Liver (tissue), 9 donors: Measurements from ENCODE around the gene SATB1. TPM values are rescaled to one million over a fixed set of nuclear protein-coding genes. Genes with fewer than 3 reads are reported as not detected.

Source experiments
- DNase-seq: peaks from one replicate; pipeline ENCODE4 v3.0.0-alpha.2; 2017; ENCODE audit warnings: low spot score
- H3K27ac ChIP-seq, 2 donors: one replicate each; pipeline ENCODE4 v1.7.0; 2013; ENCODE audit warnings: inconsistent platforms in 2 of 2, low read length in 2 of 2, control low read depth in 1 of 2, low read depth in 1 of 2, mild to moderate bottlenecking in 1 of 2
- H3K27me3 ChIP-seq, 4 donors: one replicate each; pipeline versions ENCODE4 v1.6.1 to v1.7.0; 2013; ENCODE audit warnings: low read length in 3 of 4, inconsistent platforms in 1 of 4, mild to moderate bottlenecking in 1 of 4, moderate library complexity in 1 of 4; ENCODE audit not compliant: control insufficient read depth in 4 of 4, insufficient read depth in 4 of 4
- H3K36me3 ChIP-seq, 4 donors: one replicate each; pipeline versions ENCODE4 v1.6.1 to v1.7.0; 2013; ENCODE audit warnings: low read length in 3 of 4, mild to moderate bottlenecking in 3 of 4, low read depth in 1 of 4, moderate library complexity in 1 of 4; ENCODE audit not compliant: control insufficient read depth in 4 of 4, insufficient read depth in 3 of 4
- H3K4me1 ChIP-seq, 4 donors: one replicate each; pipeline versions ENCODE4 v1.6.1 to v1.7.0; 2013; ENCODE audit warnings: low read length in 3 of 4, mild to moderate bottlenecking in 3 of 4, moderate library complexity in 1 of 4; ENCODE audit not compliant: control insufficient read depth in 4 of 4, insufficient read depth in 4 of 4
- H3K4me3 ChIP-seq, 3 donors: one replicate each; pipeline versions ENCODE4 v1.6.1 to v1.7.0; 2013; ENCODE audit warnings: low read length in 3 of 3, control low read depth in 1 of 3, low read depth in 1 of 3, mild to moderate bottlenecking in 1 of 3
- H3K9ac ChIP-seq, 2 donors: one replicate each; pipeline ENCODE4 v1.7.0; 2013; ENCODE audit warnings: low read length in 2 of 2, mild to moderate bottlenecking in 2 of 2, moderate library complexity in 2 of 2, control low read depth in 1 of 2, low read depth in 1 of 2
- H3K9me3 ChIP-seq, 4 donors: one replicate each; pipeline versions ENCODE4 v1.6.1 to v1.7.0; 2013; ENCODE audit warnings: low read length in 3 of 4; ENCODE audit not compliant: control insufficient read depth in 4 of 4
- CTCF ChIP-seq: fragments of 150-350 bp; IDR thresholded peaks from 2 replicates; pipeline ENCODE4 v1.5.1; 2017; ENCODE audit warnings: improper control_type of control experiment, low read depth, low read length; ENCODE audit not compliant: missing input control
- EGR1 ChIP-seq, 2 donors: IDR thresholded peaks; 2 replicates each; pipeline ENCODE4 v1.6.1; 2016 to 2018; ENCODE audit warnings: antibody characterized with exemption in 2 of 2, low read depth in 2 of 2
- FOXA2 ChIP-seq: IDR thresholded peaks from 2 replicates; pipeline ENCODE4 v1.6.1; 2016; ENCODE audit warnings: antibody characterized with exemption
- HNF4A ChIP-seq, 2 donors: conservative IDR thresholded peaks; 2 replicates each; pipeline ENCODE4 v1.6.1; 2016; ENCODE audit warnings: antibody characterized with exemption in 2 of 2, mild to moderate bottlenecking in 2 of 2
- JUND ChIP-seq, 2 donors: IDR thresholded peaks; 2 replicates each; pipeline ENCODE4 v1.6.1; 2016; ENCODE audit warnings: antibody characterized with exemption in 2 of 2
- RXRA ChIP-seq, 2 donors: IDR thresholded peaks; 2 replicates each; pipeline ENCODE4 v1.6.1; 2017 to 2018; ENCODE audit warnings: antibody characterized with exemption in 2 of 2, mild to moderate bottlenecking in 1 of 2
- SP1 ChIP-seq: IDR thresholded peaks from 2 replicates; pipeline ENCODE4 v1.6.1; 2018; ENCODE audit warnings: antibody characterized with exemption, mild to moderate bottlenecking
- TAF1 ChIP-seq: conservative IDR thresholded peaks from 2 replicates; pipeline ENCODE4 v1.6.1; 2016; ENCODE audit warnings: antibody characterized with exemption, mild to moderate bottlenecking
- YY1 ChIP-seq: IDR thresholded peaks from 2 replicates; pipeline ENCODE4 v1.6.1; 2016; ENCODE audit warnings: antibody characterized with exemption, mild to moderate bottlenecking
- ZBTB33 ChIP-seq: IDR thresholded peaks from 2 replicates; pipeline ENCODE4 v1.6.1; 2016; ENCODE audit warnings: antibody characterized with exemption
- WGBS: extraction: QIAGEN DNeasy Blood & Tissue Kit; methylation state at CpG from one replicate; pipeline ENCODE4 v1.1.7; 2013; 5-methylcytosine and 5-hydroxymethylcytosine counted together
- polyA plus RNA-seq, 2 donors: library from polyadenylated mRNA; stranded (reverse) in 1 of 2; unstranded in 1 of 2; fragments of 200-250 nt in 1 of 2; fragments of >200 nt in 1 of 2; fragmentation: Nextera tagmentation in 1 of 2; extraction: Ambion mirVana in 1 of 2; gene quantifications; one replicate each; pipeline versions ENCODE4 v1.2.1 to v1.2.3, GENCODE V29; 2013 to 2015
- total RNA-seq, 2 donors: library from RNA; depleted of rRNA; stranded (reverse); fragments of >200 nt; gene quantifications; one replicate each; pipeline ENCODE4 v1.2.3, GENCODE V29; 2014
- TF ChIP-seq, protein P1 (sequence below): IDR thresholded peaks from 2 replicates; pipeline ENCODE4 v1.6.1; 2016; ENCODE audit warnings: antibody characterized with exemption
- TF ChIP-seq, protein P2 (sequence below): IDR thresholded peaks from 2 replicates; pipeline ENCODE4 v1.6.1; 2016; ENCODE audit warnings: antibody characterized with exemption, mild to moderate bottlenecking
- donor health status: healthy.
- donor health status: healthy.
- donor health status: healthy.
- donor health status: healthy.
- donor health status: healthy.

Gene SATB1
- total and polyA plus RNA-seq, 4 donors, result 4.3 to 23.7 (median 10.5) TPM

DNA sequence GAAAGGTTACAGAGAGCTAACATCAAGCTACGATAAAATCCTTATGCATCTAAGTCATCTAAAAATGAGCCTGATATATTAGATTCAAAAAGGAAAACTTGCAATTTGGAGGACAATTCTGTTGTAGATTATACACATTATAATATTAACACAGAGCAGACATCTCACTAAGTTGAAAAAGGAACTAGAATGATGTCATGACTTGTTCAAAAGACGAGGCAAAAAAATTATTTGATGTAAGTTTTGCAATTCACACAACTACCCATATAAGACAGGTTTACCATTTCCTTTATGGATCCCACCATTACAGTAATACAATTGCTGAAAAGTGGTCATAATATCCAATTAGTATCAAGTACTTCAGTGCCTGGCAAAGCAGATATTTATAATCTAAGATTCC lies 15.9 kb downstream of the SATB1 start:
- Histone ChIP-seq H3K36me3 (peaks cover 0 to 9% (median 1%) of the 10 kb centered on the region in 4 donors), H3K4me1 (no peaks in the 10 kb centered on the region), H3K27ac (no peak overlapping the region), H3K4me3 (no peak overlapping the region), H3K27me3 (no peaks in the 10 kb centered on the region), H3K9me3 (no peaks in the 10 kb centered on the region), H3K9ac (no peak overlapping the region)
- WGBS, result 91% methylated on average over 2 of the region's 2 CpGs
- no peak for DNase-seq
- TF ChIP-seq CTCF, result no peak
- TF ChIP-seq, protein P1, sequence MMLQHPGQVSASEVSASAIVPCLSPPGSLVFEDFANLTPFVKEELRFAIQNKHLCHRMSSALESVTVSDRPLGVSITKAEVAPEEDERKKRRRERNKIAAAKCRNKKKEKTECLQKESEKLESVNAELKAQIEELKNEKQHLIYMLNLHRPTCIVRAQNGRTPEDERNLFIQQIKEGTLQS, result no peak
- TF ChIP-seq FOXA2, result no peak
- TF ChIP-seq RXRA (IDR thresholded peaks at IDR 0.05), result no peak
- no peak for TF ChIP-seq YY1
- no peak for TF ChIP-seq TAF1
- no peak for TF ChIP-seq ZBTB33

DNA sequence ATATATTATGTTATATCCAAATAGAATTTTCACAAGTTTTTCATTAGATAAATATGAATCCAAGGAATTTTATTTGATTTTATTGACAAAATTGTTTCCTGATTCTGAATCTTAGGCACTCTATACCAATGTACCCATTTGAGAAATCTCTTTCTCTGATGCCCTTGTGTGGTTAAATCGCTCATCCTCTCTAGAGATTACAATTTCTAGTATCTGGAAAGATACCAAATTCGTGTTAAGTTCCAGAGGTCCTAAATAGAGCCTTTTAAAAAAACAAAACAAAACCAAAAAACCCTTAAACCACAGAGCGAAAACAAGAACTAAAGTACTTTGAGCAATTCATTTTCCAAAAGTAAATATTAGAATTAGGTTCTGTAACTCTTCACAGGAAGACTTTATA lies 20.0 kb downstream of the SATB1 start:
- TF ChIP-seq HNF4A (conservative IDR thresholded peaks at IDR 0.05) (no peak), TAF1 (no peak), RXRA (IDR thresholded peaks at IDR 0.05) (no peak), SP1 (no peak), EGR1 (IDR thresholded peaks at IDR 0.05; ENCODE audit: low read depth in 2 of 2) (no peak), JUND (IDR thresholded peaks at IDR 0.05) (no peak)
- TF ChIP-seq, protein P2, sequence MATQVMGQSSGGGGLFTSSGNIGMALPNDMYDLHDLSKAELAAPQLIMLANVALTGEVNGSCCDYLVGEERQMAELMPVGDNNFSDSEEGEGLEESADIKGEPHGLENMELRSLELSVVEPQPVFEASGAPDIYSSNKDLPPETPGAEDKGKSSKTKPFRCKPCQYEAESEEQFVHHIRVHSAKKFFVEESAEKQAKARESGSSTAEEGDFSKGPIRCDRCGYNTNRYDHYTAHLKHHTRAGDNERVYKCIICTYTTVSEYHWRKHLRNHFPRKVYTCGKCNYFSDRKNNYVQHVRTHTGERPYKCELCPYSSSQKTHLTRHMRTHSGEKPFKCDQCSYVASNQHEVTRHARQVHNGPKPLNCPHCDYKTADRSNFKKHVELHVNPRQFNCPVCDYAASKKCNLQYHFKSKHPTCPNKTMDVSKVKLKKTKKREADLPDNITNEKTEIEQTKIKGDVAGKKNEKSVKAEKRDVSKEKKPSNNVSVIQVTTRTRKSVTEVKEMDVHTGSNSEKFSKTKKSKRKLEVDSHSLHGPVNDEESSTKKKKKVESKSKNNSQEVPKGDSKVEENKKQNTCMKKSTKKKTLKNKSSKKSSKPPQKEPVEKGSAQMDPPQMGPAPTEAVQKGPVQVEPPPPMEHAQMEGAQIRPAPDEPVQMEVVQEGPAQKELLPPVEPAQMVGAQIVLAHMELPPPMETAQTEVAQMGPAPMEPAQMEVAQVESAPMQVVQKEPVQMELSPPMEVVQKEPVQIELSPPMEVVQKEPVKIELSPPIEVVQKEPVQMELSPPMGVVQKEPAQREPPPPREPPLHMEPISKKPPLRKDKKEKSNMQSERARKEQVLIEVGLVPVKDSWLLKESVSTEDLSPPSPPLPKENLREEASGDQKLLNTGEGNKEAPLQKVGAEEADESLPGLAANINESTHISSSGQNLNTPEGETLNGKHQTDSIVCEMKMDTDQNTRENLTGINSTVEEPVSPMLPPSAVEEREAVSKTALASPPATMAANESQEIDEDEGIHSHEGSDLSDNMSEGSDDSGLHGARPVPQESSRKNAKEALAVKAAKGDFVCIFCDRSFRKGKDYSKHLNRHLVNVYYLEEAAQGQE, result no peak
- TF ChIP-seq, protein P1, result no peak
- Histone ChIP-seq H3K4me1 (peaks cover 0 to 15% (median 6%) of the 10 kb centered on the region in 4 donors), H3K9me3 (no peaks in the 10 kb centered on the region), H3K27me3 (no peaks in the 10 kb centered on the region), H3K4me3 (no peak overlapping the region), H3K36me3 (peaks cover 0 to 3% (median under 1%) of the 10 kb centered on the region in 4 donors), H3K27ac (no peak overlapping the region), H3K9ac (no peak overlapping the region)
- 84% methylated on average over 3 of the region's 3 CpGs for WGBS
- DNase-seq, result no peak
